ENCODE results near the gene BAIAP2. TPM values are rescaled to one million over a fixed set of nuclear protein-coding genes. Genes with fewer than 3 reads are reported as not detected.

The BAIAP2 gene
- total and polyA plus RNA-seq, 2 of the 13 experiments (the other 11 are each of a cell fraction or from before 2014, with no cell fraction given), result 22.5 to 24.0 TPM

DNA sequence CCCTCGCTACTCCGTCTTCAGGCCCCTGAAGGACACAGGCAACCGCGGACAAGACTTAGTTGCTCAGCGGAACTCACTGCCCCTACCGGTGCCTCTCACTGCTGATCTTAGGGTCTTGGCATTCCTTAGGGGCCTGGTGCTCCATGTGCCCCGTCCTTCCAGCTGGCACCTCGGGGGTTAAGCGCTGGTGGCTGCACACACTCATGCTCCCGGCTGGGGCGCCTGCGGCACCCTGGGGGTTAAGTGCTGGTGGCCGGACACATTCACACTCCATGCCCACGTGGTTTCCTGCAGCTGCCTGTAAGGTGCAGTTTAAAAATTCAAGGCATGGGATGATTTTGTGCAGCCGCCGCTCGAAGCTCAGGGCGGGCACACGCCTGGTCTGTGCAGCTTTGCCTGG lies 45.1 kb downstream of the BAIAP2 start:
- Histone ChIP-seq H2AFZ (ENCODE audit: low read length) (no peak overlapping the region), H4K20me1 (ENCODE audit: insufficient read depth, low read length) (no peaks in the 10 kb centered on the region), H3K9me3 (ENCODE audit: low read length) (no peaks in the 10 kb centered on the region), H3K36me3 (replicated peaks in 1 of 2; ENCODE audit: control insufficient read depth in 1 of 2, insufficient read depth in 2 of 2, low read length in 2 of 2) (peaks cover 10 to 21% of the 10 kb centered on the region in 2 experiments; a peak in 4 of 5 replicates), H3K4me1 (ENCODE audit: insufficient read depth, low read length) (peaks cover 34% of the 10 kb centered on the region), H3K4me3 (replicated peaks in 1 of 3; ENCODE audit: insufficient read depth in 1 of 3, low read depth in 2 of 3, low read length in 3 of 3) (no peak overlapping the region), H3K4me2 (ENCODE audit: low read depth, low read length) (no peak overlapping the region), H3K27ac (ENCODE audit: extremely low read length, insufficient read depth, low read length) (no peak overlapping the region), H3K27me3 (ENCODE audit: control insufficient read depth in 1 of 2, insufficient read depth in 2 of 2, low read length in 2 of 2) (no peaks in the 10 kb centered on the region), H3K9ac (ENCODE audit: insufficient read depth, low read depth, low read length) (no peak overlapping the region), H3K79me2 (ENCODE audit: insufficient read depth, low read length) (peaks cover 4% of the 10 kb centered on the region)
- BruUV-seq (replicated peaks), result no TSS peak
- TF ChIP-seq, protein P1, sequence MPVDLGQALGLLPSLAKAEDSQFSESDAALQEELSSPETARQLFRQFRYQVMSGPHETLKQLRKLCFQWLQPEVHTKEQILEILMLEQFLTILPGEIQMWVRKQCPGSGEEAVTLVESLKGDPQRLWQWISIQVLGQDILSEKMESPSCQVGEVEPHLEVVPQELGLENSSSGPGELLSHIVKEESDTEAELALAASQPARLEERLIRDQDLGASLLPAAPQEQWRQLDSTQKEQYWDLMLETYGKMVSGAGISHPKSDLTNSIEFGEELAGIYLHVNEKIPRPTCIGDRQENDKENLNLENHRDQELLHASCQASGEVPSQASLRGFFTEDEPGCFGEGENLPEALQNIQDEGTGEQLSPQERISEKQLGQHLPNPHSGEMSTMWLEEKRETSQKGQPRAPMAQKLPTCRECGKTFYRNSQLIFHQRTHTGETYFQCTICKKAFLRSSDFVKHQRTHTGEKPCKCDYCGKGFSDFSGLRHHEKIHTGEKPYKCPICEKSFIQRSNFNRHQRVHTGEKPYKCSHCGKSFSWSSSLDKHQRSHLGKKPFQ (CRISPR knock-in tag; IDR thresholded peaks at IDR 0.05; ENCODE audit: insufficient replicate concordance), result no peak
- TF ChIP-seq ZNF652 (CRISPR knock-in tag; IDR thresholded peaks at IDR 0.05; ENCODE audit: borderline replicate concordance, low read depth), result peak; percentile 18; the same call in 1 of the 2 replicates
- ChIA-PET CTCF (ENCODE audit: low intra/inter-chr PET ratio, low total read pairs) (no interaction called here), POLR2A (no interaction called here)
- intact Hi-C loops (cut with micrococcal nuclease; ENCODE audit: unreplicated experiment), result loop anchor here (5.0 kb wide), 1 partner anchor 33 kb away; no protein-coding TSS in a partner anchor
- no peak for FAIRE-seq
- no peak for ATAC-seq
- 94% methylated on average over 16 of the region's 19 CpGs for WGBS (ENCODE audit: low lambda C conversion rate)
- DNase-seq (ENCODE audit: low spot score), result no peak
- in situ Hi-C loops (cut with HindIII; ENCODE audit: extremely low pct_ligation_motif_present, low pct_unique_long_range_greater_than_20kb), result loop anchor here (5.0 kb wide), 1 partner anchor 38 kb away; no protein-coding TSS in a partner anchor

DNA sequence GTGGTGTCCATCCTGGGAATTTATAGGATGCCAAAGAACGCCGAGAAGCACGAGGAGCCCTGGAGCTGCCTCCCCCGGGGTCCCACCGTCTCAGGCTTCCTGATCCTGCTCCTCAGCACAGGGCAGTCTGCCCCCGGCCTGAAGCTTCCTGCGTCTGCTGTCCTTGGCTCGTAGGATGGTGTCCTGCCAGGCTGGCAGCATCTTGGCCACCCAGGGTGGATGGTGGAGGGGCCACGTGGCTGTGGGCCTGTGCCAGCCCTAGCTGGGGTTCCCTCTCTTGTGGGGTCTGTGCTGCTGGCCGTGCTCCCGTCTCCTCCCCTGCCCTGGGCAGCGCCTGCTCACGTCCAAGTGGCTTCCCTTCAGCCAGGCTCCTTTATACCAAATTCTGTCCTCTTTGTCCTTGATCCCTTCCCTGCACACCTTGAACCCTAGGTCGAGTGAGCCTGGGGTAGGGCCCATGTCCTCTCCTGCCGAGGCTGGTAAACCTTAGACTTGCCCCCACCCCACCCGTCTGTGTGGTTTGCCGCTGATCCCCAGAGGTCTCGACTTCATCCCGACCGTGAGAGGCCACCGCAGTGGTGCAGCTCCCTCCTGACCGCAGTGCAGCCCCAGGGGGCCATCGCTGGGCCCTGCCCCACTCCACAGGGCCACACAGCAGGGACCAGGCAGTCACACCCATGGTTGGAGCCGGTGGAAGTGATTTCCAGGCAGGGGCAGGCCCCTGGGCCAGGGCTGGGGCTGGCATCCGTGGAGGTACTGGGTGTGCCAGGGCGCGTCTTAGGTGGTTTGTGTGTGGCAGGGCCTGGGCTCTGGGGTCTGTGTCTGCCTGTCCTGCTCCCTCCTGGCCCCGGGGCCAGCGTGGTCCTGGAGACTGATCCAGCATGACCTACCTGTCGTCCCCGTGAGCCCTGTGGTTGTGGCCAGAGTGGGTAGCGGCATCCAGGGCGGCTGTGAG lies 46.5 kb downstream of the BAIAP2 start:
- in situ Hi-C loops (cut with HindIII; ENCODE audit: extremely low pct_ligation_motif_present, low pct_unique_long_range_greater_than_20kb), result loop anchor here (5.0 kb wide), 1 partner anchor 39 kb away; no protein-coding TSS in a partner anchor
- no peak overlapping the region for H3K4me3 ChIP-seq (replicated peaks in 1 of 3; ENCODE audit: insufficient read depth in 1 of 3, low read depth in 2 of 3, low read length in 3 of 3)
- no peak for ATAC-seq
- FAIRE-seq, result no peak
- no peak for DNase-seq (ENCODE audit: low spot score)
- no peaks in the 10 kb centered on the region for H3K9me3 ChIP-seq (ENCODE audit: low read length)
- H3K79me2 ChIP-seq (ENCODE audit: insufficient read depth, low read length), result peaks cover 4% of the 10 kb centered on the region
- ChIA-PET CTCF (ENCODE audit: low intra/inter-chr PET ratio, low total read pairs) (no interaction called here), POLR2A (no interaction called here)
- no peaks in the 10 kb centered on the region for H3K27me3 ChIP-seq (ENCODE audit: control insufficient read depth in 1 of 2, insufficient read depth in 2 of 2, low read length in 2 of 2)
- peaks cover 17 to 28% of the 10 kb centered on the region in 2 experiments for H3K36me3 ChIP-seq (replicated peaks in 1 of 2; ENCODE audit: control insufficient read depth in 1 of 2, insufficient read depth in 2 of 2, low read length in 2 of 2)
- H3K4me1 ChIP-seq (ENCODE audit: insufficient read depth, low read length), result peaks cover 34% of the 10 kb centered on the region
- peak overlapping the region; percentile 86 for H3K27ac ChIP-seq (ENCODE audit: extremely low read length, insufficient read depth, low read length)
- H3K4me2 ChIP-seq (ENCODE audit: low read depth, low read length), result no peak overlapping the region
- no TSS peak for BruUV-seq (replicated peaks)
- no peaks in the 10 kb centered on the region for H4K20me1 ChIP-seq (ENCODE audit: insufficient read depth, low read length)
- 95% methylated on average over 32 of the region's 33 CpGs for WGBS (ENCODE audit: low lambda C conversion rate)
- H3K9ac ChIP-seq (ENCODE audit: insufficient read depth, low read depth, low read length), result no peak overlapping the region
- intact Hi-C loops (cut with micrococcal nuclease; ENCODE audit: unreplicated experiment), result loop anchor here (5.0 kb wide), 1 partner anchor 34 kb away; no protein-coding TSS in a partner anchor
- H2AFZ ChIP-seq (ENCODE audit: low read length), result no peak overlapping the region
- TF ChIP-seq BRCA1 (CRISPR knock-in tag; IDR thresholded peaks at IDR 0.05) (no peak), NRL (CRISPR knock-in tag; IDR thresholded peaks at IDR 0.05; ENCODE audit: borderline replicate concordance) (0 out of 2 replicates have a peak, but pooled peaks have one; percentile 14)
- TF ChIP-seq, protein P2, sequence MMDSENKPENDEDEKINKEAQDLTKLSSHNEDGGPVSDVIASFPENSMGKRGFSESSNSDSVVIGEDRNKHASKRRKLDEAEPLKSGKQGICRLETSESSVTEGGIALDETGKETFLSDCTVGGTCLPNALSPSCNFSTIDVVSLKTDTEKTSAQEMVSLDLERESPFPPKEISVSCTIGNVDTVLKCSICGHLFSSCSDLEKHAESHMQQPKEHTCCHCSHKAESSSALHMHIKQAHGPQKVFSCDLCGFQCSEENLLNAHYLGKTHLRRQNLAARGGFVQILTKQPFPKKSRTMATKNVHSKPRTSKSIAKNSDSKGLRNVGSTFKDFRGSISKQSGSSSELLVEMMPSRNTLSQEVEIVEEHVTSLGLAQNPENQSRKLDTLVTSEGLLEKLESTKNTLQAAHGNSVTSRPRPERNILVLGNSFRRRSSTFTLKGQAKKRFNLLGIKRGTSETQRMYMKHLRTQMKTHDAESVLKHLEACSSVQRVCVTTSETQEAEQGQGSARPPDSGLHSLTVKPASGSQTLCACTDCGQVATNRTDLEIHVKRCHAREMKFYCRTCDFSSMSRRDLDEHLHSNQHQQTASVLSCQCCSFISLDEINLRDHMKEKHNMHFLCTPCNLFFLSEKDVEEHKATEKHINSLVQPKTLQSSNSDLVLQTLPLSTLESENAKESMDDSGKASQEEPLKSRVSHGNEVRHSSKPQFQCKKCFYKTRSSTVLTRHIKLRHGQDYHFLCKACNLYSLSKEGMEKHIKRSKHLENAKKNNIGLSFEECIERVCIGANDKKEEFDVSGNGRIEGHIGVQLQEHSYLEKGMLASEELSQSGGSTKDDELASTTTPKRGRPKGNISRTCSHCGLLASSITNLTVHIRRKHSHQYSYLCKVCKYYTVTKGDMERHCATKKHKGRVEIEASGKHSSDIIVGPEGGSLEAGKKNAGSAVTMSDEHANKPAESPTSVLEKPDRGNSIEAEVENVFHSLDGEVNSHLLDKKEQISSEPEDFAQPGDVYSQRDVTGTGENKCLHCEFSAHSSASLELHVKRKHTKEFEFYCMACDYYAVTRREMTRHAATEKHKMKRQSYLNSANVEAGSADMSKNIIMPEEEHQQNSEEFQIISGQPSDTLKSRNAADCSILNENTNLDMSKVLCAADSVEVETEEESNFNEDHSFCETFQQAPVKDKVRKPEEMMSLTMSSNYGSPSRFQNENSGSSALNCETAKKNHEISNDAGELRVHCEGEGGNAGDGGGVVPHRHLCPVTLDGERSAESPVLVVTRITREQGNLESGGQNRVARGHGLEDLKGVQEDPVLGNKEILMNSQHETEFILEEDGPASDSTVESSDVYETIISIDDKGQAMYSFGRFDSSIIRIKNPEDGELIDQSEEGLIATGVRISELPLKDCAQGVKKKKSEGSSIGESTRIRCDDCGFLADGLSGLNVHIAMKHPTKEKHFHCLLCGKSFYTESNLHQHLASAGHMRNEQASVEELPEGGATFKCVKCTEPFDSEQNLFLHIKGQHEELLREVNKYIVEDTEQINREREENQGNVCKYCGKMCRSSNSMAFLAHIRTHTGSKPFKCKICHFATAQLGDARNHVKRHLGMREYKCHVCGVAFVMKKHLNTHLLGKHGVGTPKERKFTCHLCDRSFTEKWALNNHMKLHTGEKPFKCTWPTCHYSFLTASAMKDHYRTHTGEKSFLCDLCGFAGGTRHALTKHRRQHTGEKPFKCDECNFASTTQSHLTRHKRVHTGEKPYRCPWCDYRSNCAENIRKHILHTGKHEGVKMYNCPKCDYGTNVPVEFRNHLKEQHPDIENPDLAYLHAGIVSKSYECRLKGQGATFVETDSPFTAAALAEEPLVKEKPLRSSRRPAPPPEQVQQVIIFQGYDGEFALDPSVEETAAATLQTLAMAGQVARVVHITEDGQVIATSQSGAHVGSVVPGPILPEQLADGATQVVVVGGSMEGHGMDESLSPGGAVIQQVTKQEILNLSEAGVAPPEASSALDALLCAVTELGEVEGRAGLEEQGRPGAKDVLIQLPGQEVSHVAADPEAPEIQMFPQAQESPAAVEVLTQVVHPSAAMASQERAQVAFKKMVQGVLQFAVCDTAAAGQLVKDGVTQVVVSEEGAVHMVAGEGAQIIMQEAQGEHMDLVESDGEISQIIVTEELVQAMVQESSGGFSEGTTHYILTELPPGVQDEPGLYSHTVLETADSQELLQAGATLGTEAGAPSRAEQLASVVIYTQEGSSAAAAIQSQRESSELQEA (CRISPR knock-in tag; IDR thresholded peaks at IDR 0.05; ENCODE audit: not compliant biosample characterization), result no peak
